K562 (cell line): ENCODE results near the gene TMEM88. TPM values are rescaled to one million over a fixed set of nuclear protein-coding genes. Genes with fewer than 3 reads are reported as not detected.

ENCODE experiments used
- ATAC-seq: fragments of 200-7000 bp; cut with Tn5 transposase; 3 replicates; pipeline ENCODE4 v1.9.1; 2020; ENCODE audit warnings: moderate library complexity
- BruUV-seq: library from RNA; stranded (reverse); fragments of 400-500 nt; replicated peaks from 2 replicates; lab custom pipeline; 2021; lab: Mats Ljungman, UMichigan
- CTCF ChIA-PET: fragments of 300-600 bp; formaldehyde crosslinking; extraction: SDS; loops from one replicate; lab custom pipeline; 2021; ENCODE audit warnings: low intra/inter-chr PET ratio; lab: Yijun Ruan, JAX
- POLR2A ChIA-PET: fragments of 300-600, 350-650 bp; sonication (Branson Sonifier 250); formaldehyde crosslinking; extraction: SDS; loops from one replicate; lab custom pipeline; 2021; ENCODE audit warnings: antibody characterized with exemption, inconsistent platforms; lab: Yijun Ruan, JAX
- DNase-seq, 4 experiments: peaks; one replicate each; pipeline versions ENCODE4 v3.0.0 to v3.0.0-alpha.2; 2011 to 2018; ENCODE audit warnings: low spot score in 3 of 4, mixed read lengths in 3 of 4; ENCODE audit errors: extremely low read depth in 1 of 4
- FAIRE-seq: peaks from 2 replicates; lab custom pipeline; 2011; peaks lifted over from hg19 to GRCh38; lab: Jason Lieb, UNC
- H2AFZ ChIP-seq: 2 replicates; pipeline ENCODE4 v1.6.0; 2011; ENCODE audit warnings: low read depth, low read length, control low read depth, inconsistent platforms
- H3K27ac ChIP-seq: fragments of 200-600 bp; 3 replicates; pipeline ENCODE4 v1.8.0; 2011; ENCODE audit warnings: low read depth, mild to moderate bottlenecking, control low read depth, inconsistent platforms, low read length, moderate library complexity, mixed read lengths; ENCODE audit errors: extremely low read depth
- H3K27me3 ChIP-seq, 2 experiments: fragments of 300-600 bp in 1 of 2; 2 replicates in 1 of 2; 3 replicates in 1 of 2; pipeline versions ENCODE4 v1.6.0 to v1.8.0; 2011; ENCODE audit warnings: inconsistent platforms in 2 of 2, low read length in 2 of 2, mild to moderate bottlenecking in 1 of 2, mixed read lengths in 1 of 2, moderate library complexity in 1 of 2; ENCODE audit not compliant: control insufficient read depth in 2 of 2, insufficient read depth in 2 of 2
- H3K36me3 ChIP-seq: fragments of 300-600 bp; 3 replicates; pipeline ENCODE4 v1.8.0; 2011; ENCODE audit warnings: mild to moderate bottlenecking, low read length, inconsistent platforms; ENCODE audit not compliant: control insufficient read depth, insufficient read depth
- H3K4me1 ChIP-seq, 2 experiments: fragments of 200-600 bp in 1 of 2; replicated peaks in 1 of 2; 2 replicates in 1 of 2; 3 replicates in 1 of 2; pipeline versions ENCODE4 v1.5.1 to v1.8.0; 2011; ENCODE audit warnings: inconsistent platforms in 2 of 2, low read length in 2 of 2, mild to moderate bottlenecking in 1 of 2, mixed read lengths in 1 of 2, moderate library complexity in 1 of 2; ENCODE audit not compliant: control insufficient read depth in 2 of 2, insufficient read depth in 2 of 2
- H3K4me2 ChIP-seq: 2 replicates; pipeline ENCODE4 v1.6.1; 2011; ENCODE audit warnings: low read length, control low read depth, inconsistent platforms, mixed read lengths; ENCODE audit not compliant: insufficient read depth
- H3K4me3 ChIP-seq: fragments of 200-600 bp; sonication (generic), shearing (Covaris generic); 2 replicates; pipeline ENCODE4 v1.5.1; 2016; ENCODE audit warnings: control low read depth, inconsistent platforms
- H3K79me2 ChIP-seq: fragments of 200-600 bp; 3 replicates; pipeline ENCODE4 v1.8.0; 2011; ENCODE audit warnings: low read length, inconsistent platforms; ENCODE audit not compliant: control insufficient read depth, insufficient read depth
- H3K9ac ChIP-seq, 2 experiments: 2 replicates each; pipeline versions ENCODE4 v1.6.0 to v1.6.1; 2011; ENCODE audit warnings: low read depth in 2 of 2, low read length in 2 of 2, control low read depth in 1 of 2, inconsistent platforms in 1 of 2, mild to moderate bottlenecking in 1 of 2, mixed read lengths in 1 of 2; ENCODE audit not compliant: insufficient read depth in 1 of 2
- H3K9me1 ChIP-seq: one replicate; pipeline ENCODE4 v1.6.0; 2011; ENCODE audit warnings: inconsistent platforms, mild to moderate bottlenecking, low read length, moderate library complexity; ENCODE audit not compliant: control insufficient read depth, insufficient read depth
- H3K9me3 ChIP-seq: replicated peaks from 2 replicates; pipeline ENCODE4 v1.5.1; 2011; ENCODE audit warnings: low read depth, low read length, inconsistent platforms; ENCODE audit not compliant: control insufficient read depth, insufficient read depth
- H4K20me1 ChIP-seq: replicated peaks from 2 replicates; pipeline ENCODE4 v1.6.1; 2011; ENCODE audit warnings: low read length, inconsistent platforms, mixed read lengths; ENCODE audit not compliant: control insufficient read depth, insufficient read depth
- BACH1 ChIP-seq: fragments of 200-800 bp; sonication (Bioruptor generic); IDR thresholded peaks from 2 replicates; pipeline ENCODE4 v1.6.1; 2016; ENCODE audit warnings: missing genetic modification characterization, missing compliant biosample characterization
- CLOCK ChIP-seq: fragments of 250-450 bp; sonication (Bioruptor Pico); IDR thresholded peaks from 2 replicates; pipeline ENCODE4 v1.4.0; 2020; ENCODE audit warnings: mild to moderate bottlenecking, moderate library complexity, borderline replicate concordance
- E2F3 ChIP-seq: fragments of 250-450 bp; sonication (Bioruptor Pico); IDR thresholded peaks from 2 replicates; pipeline ENCODE4 v1.4.0; 2020; ENCODE audit warnings: mild to moderate bottlenecking
- RBM22 ChIP-seq: fragments of 200-400 bp; formaldehyde crosslinking; IDR thresholded peaks from 2 replicates; pipeline ENCODE4 v1.6.1; 2018; ENCODE audit warnings: low read length, low read depth; ENCODE audit not compliant: poor library complexity, severe bottlenecking
- SRSF1 ChIP-seq: fragments of 200-400 bp; formaldehyde crosslinking; IDR thresholded peaks from 2 replicates; pipeline ENCODE4 v1.6.1; 2017; ENCODE audit warnings: mild to moderate bottlenecking, low read depth, low read length, moderate library complexity
- TCF3 ChIP-seq: sonication (generic); formaldehyde crosslinking; IDR thresholded peaks from 2 replicates; pipeline ENCODE4 v1.4.0; 2020; ENCODE audit warnings: mild to moderate bottlenecking, missing genetic modification reagents
- TEAD2 ChIP-seq: fragments of 450-650 bp; IDR thresholded peaks from 2 replicates; pipeline ENCODE4 v1.6.1; 2016; ENCODE audit warnings: missing genetic modification characterization, control low read depth, missing compliant biosample characterization
- ZBTB7A ChIP-seq: IDR thresholded peaks from 2 replicates; pipeline ENCODE4 v1.6.1; 2011; ENCODE audit warnings: low read depth, mild to moderate bottlenecking, low read length, moderate library complexity, borderline replicate concordance; ENCODE audit not compliant: control insufficient read depth
- WGBS: fragments of 100-300 bp; shearing (Covaris generic); methylation state at CpG from one replicate; pipeline ENCODE4 v1.1.6; 2016; ENCODE audit warnings: low coverage, mixed read lengths; ENCODE audit not compliant: insufficient coverage; ENCODE audit errors: missing lambda C conversion rate; 5-methylcytosine and 5-hydroxymethylcytosine counted together
- in situ Hi-C: fragments of 300-500 bp; cut with MboI; formaldehyde crosslinking; loops from 4 replicates; pipeline ENCODE4 v1.15.0; 2018; ENCODE audit warnings: inconsistent platforms, mixed read lengths
- intact Hi-C: fragments of 100-400 bp; cut with micrococcal nuclease; formaldehyde crosslinking; loops from 2 replicates; pipeline ENCODE4 v1.14.2; 2022
- polyA plus RNA-seq, 8 experiments: library from polyadenylated mRNA; depleted of rRNA in 4 of 8; stranded (reverse) in 5 of 8; unstranded in 3 of 8; fragments of >200 nt; fragmentation: Nextera tagmentation in 2 of 8; fragmentation: Illumina TruSeq in 1 of 8; extraction: Ambion mirVana in 2 of 8; extraction: Trizol in 1 of 8; gene quantifications; 2 replicates each; pipeline versions ENCODE4 v1.2.1 to v1.2.3, GENCODE V29; 2011 to 2014; ENCODE audit warnings: inconsistent platforms in 1 of 8, missing spikeins in 1 of 8
- total RNA-seq, 7 experiments: library from RNA; depleted of rRNA in 6 of 7; stranded (reverse); fragments of >200 nt in 6 of 7; fragmentation: Illumina TruSeq in 2 of 7; extraction: Trizol in 2 of 7; gene quantifications; 2 replicates each; pipeline versions ENCODE4 v1.2.1 to v1.2.3, GENCODE V29; 2011 to 2021; ENCODE audit warnings: low replicate concordance in 1 of 7
- TF ChIP-seq, protein P1 (sequence below): sonication (generic); formaldehyde crosslinking; IDR thresholded peaks from 2 replicates; pipeline ENCODE4 v1.9.0; 2022; ENCODE audit warnings: mild to moderate bottlenecking, missing genetic modification reagents

TMEM88 gene
- total and polyA plus RNA-seq, 9 of the 15 experiments (the other 6 are each of a cell fraction or from before 2014, with no cell fraction given): 0.10 to 1.4 (median 0.36) TPM; not detected in 3

DNA sequence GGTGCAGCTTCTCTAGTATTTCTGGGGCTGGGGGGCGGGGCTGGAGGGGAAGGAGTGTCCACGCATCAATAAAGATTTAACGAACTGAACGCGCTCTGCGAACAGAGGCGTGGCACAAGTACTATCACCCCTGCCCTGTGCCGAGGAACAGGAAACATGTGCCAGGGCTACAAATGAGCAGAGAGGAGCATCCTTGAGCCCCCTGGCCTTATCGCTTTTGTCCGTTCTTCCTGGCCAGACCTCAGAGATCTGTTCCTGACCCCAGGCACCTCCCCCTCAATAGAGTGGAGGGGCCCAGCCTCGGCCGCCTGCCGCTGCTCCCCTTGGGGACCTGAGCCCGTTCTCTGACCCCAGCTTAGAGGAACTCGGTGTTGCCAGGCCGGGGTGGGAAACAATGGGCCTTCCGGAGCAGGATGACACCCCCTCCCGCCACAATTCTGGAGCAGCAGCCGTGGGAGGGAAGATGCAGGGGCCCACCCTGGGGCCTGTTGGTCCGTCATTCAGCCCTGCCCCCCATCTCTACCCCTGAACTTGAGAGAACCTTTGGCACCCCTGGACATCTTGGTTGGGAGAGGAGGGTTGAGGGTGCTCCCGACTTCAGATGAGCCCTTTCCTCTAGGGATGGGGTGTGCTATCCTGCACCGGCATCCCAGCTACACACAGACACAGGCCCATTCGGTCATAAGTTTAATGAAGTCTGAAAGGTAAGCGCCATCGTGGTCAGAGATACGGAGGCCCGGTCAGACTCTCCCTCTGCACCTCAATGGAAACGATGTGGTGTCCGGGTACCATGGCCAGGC lies 1.3 kb downstream of the TMEM88 start:
- Histone ChIP-seq H3K36me3 (peaks cover 31% of the 10 kb centered on the region; the same call in 2 of the 3 replicates), H2AFZ (peak overlapping the region; percentile 78), H3K9me1 (no peaks in the 10 kb centered on the region), H4K20me1 (no peaks in the 10 kb centered on the region), H3K27me3 (no peaks in the 10 kb centered on the region), H3K9ac (peak overlapping the region; percentile 88 to 93), H3K4me3 (peak overlapping the region; percentile 65), H3K79me2 (peaks cover 12% of the 10 kb centered on the region), H3K4me2 (peak overlapping the region; percentile 83), H3K4me1 (peaks cover 11 to 55% of the 10 kb centered on the region in 2 experiments; a peak in 4 of 5 replicates), H3K9me3 (no peaks in the 10 kb centered on the region), H3K27ac (peak overlapping the region; percentile 94)
- POLR2A ChIA-PET: interaction anchor here (1.0 to 2.3 kb wide), 9 partner anchors 10 to 206 kb away, joined by 3 to 14 read pairs (median 6); no protein-coding TSS in a partner anchor
- no TSS peak for BruUV-seq
- ATAC-seq (no peak; the same call in 2 of the 3 replicates), DNase-seq (peak in 3 of 4 experiments; percentile 19 to 34 (median 20)), FAIRE-seq (no peak)
- 6% methylated on average over 14 of the region's 29 CpGs for WGBS
- in situ Hi-C loops: no loop called here
- CTCF ChIA-PET: interaction anchor here (0.6 kb wide), 1 partner anchor 91 kb away, joined by 6 read pairs; no protein-coding TSS in a partner anchor
- intact Hi-C loops: loop anchor here (2.0 to 10.0 kb wide), 4 partner anchors 21 to 111 kb away; partner anchors contain the start of gene KDM6B
- TF ChIP-seq TCF3 (CRISPR knock-in tag) (0 out of 2 replicates have a peak, but pooled peaks have one; percentile 12), TEAD2 (tag) (no peak), ZBTB7A (peak; percentile 46; the same call in 1 of the 2 replicates), CLOCK (CRISPR knock-in tag) (no peak), BACH1 (no peak), RBM22 (peak; percentile 25), SRSF1 (no peak), E2F3 (CRISPR knock-in tag) (no peak)
- TF ChIP-seq, protein P1, sequence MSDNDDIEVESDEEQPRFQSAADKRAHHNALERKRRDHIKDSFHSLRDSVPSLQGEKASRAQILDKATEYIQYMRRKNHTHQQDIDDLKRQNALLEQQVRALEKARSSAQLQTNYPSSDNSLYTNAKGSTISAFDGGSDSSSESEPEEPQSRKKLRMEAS (CRISPR knock-in tag): peak; percentile 28; the same call in 1 of the 2 replicates
